ENCODE results near the gene RAB3C. TPM values are rescaled to one million over a fixed set of nuclear protein-coding genes. Genes with fewer than 3 reads are reported as not detected.

The RAB3C gene
- total RNA-seq, 1 donor from 2014 or later = 4.2 TPM

GRCh38 chr5:58905944-58906343 is 323.1 kb downstream of the RAB3C start:
- DNase-seq (ENCODE audit: extremely low read depth, low read depth, low spot score) = no peak

Other genes starting within 250 kb of the RAB3C start
- 951 and 974 TPM in 2 replicates for gene PLK2, start 123.0 kb upstream of the RAB3C start, total RNA-seq
- gene GAPT, start 91.6 kb upstream of the RAB3C start, total RNA-seq = not detected in 2 replicates

Measured in glomerular endothelial cell (primary cell).